HepG2 (cell line): ENCODE data around the gene PRKAG3.

Source experiments
- CTCF ChIP-seq: sonication (generic); formaldehyde crosslinking; IDR thresholded peaks from 2 replicates; pipeline ENCODE4 v1.5.0; 2020; ENCODE audit warnings: mild to moderate bottlenecking, missing genetic modification reagents, moderate library complexity
- GABPB1 ChIP-seq: IDR thresholded peaks from 2 replicates; pipeline ENCODE4 v1.6.1; 2016; ENCODE audit warnings: mild to moderate bottlenecking, missing genetic modification reagents, moderate library complexity, missing compliant biosample characterization
- HCFC1 ChIP-seq: fragments of 150-350 bp; IDR thresholded peaks from 2 replicates; pipeline ENCODE4 v1.6.1; 2014; ENCODE audit warnings: low read depth, low read length
- IRF1 ChIP-seq: sonication (generic); formaldehyde crosslinking; IDR thresholded peaks from 2 replicates; pipeline ENCODE4 v1.4.0; 2020; ENCODE audit warnings: low read depth, mild to moderate bottlenecking, missing genetic modification reagents
- SOX5 ChIP-seq: IDR thresholded peaks from 2 replicates; pipeline ENCODE4 v1.6.1; 2016; ENCODE audit warnings: borderline replicate concordance
- SRF ChIP-seq: IDR thresholded peaks from 2 replicates; pipeline ENCODE4 v1.6.1; 2011; ENCODE audit warnings: mild to moderate bottlenecking, low read depth, low read length, moderate library complexity
- TBX3 ChIP-seq: fragments of 450-650 bp; IDR thresholded peaks from 2 replicates; pipeline ENCODE4 v1.6.1; 2017; ENCODE audit warnings: antibody characterized with exemption, mild to moderate bottlenecking, inconsistent platforms, borderline replicate concordance
- ZBTB33 ChIP-seq: sonication (generic); formaldehyde crosslinking; IDR thresholded peaks from 2 replicates; pipeline ENCODE4 v1.4.0; 2020; ENCODE audit warnings: missing genetic modification reagents
- ZBTB8A ChIP-seq: sonication (generic); formaldehyde crosslinking; IDR thresholded peaks from 2 replicates; pipeline ENCODE4 v1.4.0; 2020; ENCODE audit warnings: mild to moderate bottlenecking, low read depth, missing genetic modification reagents, borderline replicate concordance

GRCh38 chr2:218828477-218828778, 3.2 kb downstream of the PRKAG3 start:
- TF ChIP-seq TBX3 (no peak), CTCF (CRISPR knock-in tag) (no peak), SRF (no peak), HCFC1 (no peak), IRF1 (CRISPR knock-in tag) (no peak), ZBTB33 (no peak), GABPB1 (no peak), ZBTB8A (CRISPR knock-in tag) (no peak), SOX5 (CRISPR knock-in tag) (no peak)
